DMS53 treated with DMSO at 0.1 percent for 48 hours (cell line): ENCODE data around the gene USF2.
A peak's percentile ranks its signal among the peaks of the same experiment; 100 is the strongest.

Experiments
- DNase-seq: peaks from one replicate; lab custom pipeline; 2025; ENCODE audit not compliant: unreplicated experiment; lab: John Stamatoyannopoulos, UW

USF2 gene

GRCh38 chr19:35265126-35265899 lies 3.4 kb upstream of the USF2 start:
- no peak for DNase-seq

DNA sequence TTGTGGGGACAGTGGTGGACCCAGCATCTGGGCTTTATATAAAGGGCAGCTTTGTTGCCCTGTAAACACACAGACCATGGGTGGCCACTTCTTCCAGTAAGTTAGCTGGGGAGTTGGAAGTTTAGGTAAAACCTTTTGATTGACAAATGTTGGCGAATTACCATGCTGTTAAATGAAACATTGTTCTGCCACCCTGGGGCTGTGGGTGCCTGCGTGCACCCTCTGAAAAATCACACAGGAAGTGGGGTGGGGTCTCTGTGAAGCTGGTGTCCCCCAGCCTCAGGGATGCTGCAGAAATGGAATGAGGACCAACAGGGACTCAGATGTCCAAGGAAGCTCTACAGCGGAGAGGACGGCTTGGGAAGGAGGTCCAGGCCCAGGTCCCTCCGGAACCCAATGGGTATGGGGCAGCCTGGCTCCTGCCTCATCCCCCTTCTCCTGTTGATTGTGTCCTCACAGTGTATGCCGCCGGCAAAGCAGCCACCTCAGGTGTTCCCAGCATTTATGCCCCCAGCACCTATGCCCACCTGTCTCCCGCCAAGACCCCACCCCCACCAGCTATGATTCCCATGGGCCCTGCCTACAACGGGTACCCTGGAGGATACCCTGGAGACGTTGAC lies 2.8 kb upstream of the USF2 start:
- no peak for DNase-seq

DNA sequence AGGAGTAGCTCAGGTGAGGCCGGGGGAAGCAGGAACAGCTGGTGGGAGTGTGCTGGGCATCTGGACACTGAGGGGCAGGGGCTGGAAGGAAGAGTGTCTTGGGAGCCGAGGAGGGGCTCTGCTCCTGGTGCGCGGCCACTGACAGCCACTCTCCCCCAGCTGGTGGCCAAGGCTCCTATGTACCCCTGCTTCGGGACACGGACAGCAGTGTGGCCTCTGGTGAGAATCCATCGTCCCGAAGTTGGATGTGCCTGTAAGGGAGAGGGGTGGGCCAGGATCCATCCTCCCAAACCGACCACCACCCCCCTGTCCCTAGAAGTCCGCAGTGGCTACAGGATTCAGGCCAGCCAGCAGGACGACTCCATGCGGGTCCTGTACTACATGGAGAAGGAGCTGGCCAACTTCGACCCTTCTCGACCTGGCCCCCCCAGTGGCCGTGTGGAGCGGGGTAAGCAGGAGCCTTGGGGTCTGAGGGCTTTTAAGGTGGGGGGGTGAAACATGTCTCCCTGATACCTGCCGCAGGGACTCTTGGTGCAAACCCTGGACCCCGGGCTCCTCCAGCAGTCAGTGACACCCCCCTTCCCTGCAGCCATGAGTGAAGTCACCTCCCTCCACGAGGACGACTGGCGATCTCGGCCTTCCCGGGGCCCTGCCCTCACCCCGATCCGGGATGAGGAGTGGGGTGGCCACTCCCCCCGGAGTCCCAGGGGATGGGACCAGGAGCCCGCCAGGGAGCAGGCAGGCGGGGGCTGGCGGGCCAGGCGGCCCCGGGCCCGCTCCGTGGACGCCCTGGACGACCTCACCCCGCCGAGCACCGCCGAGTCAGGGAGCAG lies 2.0 kb upstream of the USF2 start:
- DNase-seq = no peak

DNA sequence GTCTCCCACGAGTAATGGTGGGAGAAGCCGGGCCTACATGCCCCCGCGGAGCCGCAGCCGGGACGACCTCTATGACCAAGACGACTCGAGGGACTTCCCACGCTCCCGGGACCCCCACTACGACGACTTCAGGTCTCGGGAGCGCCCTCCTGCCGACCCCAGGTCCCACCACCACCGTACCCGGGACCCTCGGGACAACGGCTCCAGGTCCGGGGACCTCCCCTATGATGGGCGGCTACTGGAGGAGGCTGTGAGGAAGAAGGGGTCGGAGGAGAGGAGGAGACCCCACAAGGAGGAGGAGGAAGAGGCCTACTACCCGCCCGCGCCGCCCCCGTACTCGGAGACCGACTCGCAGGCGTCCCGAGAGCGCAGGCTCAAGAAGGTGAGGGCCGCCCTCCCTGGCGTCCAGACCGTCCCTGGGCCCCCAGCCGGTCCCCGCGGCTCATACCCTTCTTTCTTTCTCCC lies 1.4 kb upstream of the USF2 start:
- no peak for DNase-seq

DNA sequence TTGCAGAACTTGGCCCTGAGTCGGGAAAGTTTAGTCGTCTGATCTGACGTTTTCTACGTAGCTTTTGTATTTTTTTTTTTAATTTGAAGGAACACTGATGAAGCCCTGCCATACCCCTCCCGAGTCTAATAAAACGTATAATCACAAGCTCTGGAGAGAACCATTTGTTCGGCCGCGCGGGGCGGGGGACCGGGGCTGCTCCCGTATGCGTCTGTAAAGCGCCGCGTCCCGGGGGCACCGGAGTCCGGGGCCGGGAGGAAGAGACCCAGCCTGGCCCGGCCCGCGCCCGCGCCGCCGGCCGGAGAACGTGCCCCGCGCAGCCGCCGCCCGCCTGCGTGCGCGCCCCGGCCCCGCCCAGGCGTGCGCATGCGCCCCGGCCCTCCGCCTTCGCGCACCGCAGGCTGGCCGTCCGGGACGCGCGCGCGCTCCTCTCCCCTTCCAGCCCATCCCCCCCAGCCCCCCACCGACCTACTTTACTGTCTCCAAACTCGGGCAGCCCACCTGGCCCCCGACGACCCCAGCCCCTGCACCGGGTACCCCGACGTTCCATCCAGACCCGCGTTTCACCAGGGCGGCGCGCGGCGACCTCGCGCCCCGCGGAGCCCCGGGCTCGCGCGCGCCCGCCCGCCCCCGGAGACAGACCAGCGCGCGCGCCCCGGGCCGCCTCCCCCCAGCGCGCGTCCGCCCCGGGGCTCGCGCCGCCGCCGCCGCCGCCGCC lies 785 bp upstream of the USF2 start:
- peak; percentile 52 for DNase-seq

- peak; percentile 84 for DNase-seq
Observed at GRCh38 chr19:35269438-35270117, 816 bp downstream of the USF2 start.

- DNase-seq = no peak
Observed at GRCh38 chr19:35270381-35270811, 1.6 kb downstream of the USF2 start.

DNA sequence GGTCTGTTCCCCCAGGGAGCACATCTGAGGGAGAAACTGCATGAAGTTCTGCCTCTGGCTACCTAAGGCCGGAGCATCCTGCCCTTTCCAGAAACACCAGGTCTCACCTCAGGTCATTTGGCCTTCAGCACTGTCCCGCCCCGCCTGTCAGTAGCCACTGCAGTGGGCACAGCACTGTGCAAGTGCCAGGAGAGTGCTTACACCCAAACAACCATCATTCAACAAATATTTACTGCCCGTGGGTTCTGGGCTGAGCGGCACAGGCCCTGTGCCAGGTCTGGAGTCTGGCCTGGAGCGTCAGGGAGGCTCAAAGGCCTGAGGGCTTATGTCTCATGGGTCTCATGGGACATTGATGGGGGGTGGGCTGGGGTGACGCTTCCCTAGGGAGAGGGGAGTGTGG lies 2.8 kb downstream of the USF2 start:
- DNase-seq = no peak

- no peak for DNase-seq
Observed at GRCh38 chr19:35272122-35272719, 3.5 kb downstream of the USF2 start.

GRCh38 chr19:35272954-35273649 lies 4.3 kb downstream of the USF2 start:
- no peak for DNase-seq

DNA sequence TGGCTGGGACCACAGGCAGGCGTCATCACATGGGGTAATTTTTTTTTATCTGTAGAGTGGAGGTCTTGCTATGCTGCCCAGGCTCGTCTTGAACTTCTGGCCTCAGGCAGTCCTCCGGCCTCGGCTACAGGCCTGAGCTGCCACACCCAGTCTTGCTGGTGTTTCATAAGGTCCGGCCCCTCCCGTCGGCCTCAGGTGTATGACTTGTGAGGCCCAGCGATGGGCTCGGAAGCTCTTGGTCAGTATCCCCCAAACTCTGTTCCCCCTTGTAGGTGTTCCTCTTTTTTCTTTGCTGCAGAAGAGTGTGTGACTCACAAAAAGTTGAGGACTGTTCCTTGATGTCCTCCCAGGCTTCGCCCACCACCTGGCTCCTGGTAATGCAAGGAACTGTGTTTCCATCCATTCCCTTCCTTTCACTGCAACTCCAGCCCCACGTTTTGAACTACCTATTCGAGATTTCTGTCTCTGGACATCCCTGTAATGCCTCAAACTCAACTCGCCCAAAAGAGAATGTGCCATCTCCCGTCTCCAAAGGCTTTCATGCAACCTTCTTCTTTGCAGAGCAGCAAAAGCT lies 5.0 kb downstream of the USF2 start:
- DNase-seq = no peak

DNA sequence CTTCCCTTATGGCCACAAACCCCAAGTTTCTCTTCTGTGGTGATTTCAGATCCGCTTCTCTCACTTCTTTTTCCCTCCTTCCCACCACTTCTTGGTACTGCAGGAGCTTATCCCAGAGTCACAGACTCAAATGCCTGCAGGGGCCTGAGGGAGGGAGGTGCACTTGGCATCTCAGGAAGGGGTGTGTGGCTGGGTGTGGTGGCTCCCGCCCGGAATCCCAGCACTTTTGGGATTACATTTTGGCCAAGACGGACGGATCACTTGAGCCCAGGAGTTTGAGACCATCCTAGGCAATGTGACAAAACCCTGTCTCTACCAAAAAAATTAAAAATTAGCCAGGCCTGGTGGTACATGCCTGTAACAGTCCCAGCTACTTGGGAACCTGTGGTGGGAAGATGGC lies 5.6 kb downstream of the USF2 start:
- DNase-seq = no peak

GRCh38 chr19:35276706-35277281 lies 8.0 kb downstream of the USF2 start:
- no peak for DNase-seq

DNA sequence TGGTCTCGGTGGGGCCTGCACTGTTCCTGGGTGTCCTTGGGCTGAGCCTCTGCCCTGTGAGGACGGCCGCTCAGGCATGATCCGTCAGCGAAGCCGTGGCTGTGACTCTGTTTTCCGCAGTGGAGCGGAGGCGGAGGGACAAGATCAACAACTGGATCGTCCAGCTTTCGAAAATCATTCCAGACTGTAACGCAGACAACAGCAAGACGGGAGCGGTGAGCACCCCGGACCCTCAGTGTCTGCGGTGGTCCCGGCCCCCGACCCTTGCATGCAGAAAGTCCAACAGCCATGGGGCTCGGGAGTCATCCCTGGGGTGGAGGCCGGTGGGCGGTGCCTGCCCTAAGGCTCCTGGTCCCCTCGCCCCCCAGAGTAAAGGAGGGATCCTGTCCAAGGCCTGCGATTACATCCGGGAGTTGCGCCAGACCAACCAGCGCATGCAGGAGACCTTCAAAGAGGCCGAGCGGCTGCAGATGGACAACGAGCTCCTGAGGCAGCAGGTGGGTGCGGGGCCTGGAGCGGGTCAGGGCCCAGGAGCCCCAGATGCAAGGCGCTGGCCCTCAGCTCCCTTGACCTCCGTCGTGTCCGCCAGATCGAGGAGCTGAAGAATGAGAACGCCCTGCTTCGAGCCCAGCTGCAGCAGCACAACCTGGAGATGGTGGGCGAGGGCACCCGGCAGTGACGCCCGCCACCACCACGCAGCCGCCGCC lies 10.0 kb downstream of the USF2 start:
- no peak for DNase-seq

DNA sequence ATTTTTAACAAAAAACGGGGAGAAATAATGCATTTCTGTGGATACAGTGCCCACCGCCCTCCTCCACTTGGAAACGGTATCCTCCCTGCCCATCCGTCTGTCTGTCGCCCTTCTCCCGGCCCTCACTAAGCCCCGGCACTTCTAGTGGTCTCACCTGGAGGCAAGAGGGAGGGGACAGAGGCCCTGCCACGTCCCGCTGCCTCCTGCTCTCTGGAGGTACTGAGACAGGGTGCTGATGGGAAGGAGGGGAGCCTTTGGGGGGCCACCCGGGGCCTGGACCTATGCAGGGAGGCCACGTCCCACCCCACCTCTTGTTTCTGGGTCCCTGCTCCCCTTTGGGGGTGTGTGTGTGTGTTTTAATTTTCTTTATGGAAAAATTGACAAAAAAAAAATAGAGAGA lies 10.6 kb downstream of the USF2 start:
- DNase-seq = no peak

- no peak for DNase-seq
Observed at GRCh38 chr19:35279985-35280821, 11.4 kb downstream of the USF2 start.

DNA sequence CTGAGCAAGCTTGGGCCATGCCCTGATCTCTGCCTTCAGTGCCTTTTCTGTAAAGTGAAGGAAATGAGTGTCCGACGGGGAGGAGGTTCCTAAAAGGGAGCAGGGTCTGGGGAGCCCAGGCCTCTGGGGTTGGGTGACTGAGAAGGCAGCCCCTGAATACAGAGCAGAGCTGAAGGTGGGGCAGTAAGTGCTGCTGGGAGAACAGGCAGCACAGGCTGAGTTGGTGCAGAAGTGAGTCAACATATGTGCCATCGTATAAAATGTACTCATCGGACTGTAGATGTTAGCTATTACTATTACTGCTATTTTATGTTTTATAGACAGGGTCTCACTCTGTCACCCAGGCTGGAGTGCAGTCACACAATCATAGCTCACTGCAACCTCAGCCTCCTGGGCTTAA lies 12.5 kb downstream of the USF2 start:
- DNase-seq = no peak
